Stimulated activated CD4-positive, alpha-beta T cell treated with anti-CD3 and anti-CD28 coated beads, TNF-alpha, amount 100 ng/mL, for 1 hour (primary cell): Measurements from ENCODE around the gene OR10A3.

Experiments
- DNase-seq, 3 donors: peaks; one replicate each; pipeline ENCODE4 v3.0.0-alpha.2; 2020; ENCODE audit warnings: low read depth in 3 of 3, low spot score in 1 of 3

OR10A3 gene

DNA sequence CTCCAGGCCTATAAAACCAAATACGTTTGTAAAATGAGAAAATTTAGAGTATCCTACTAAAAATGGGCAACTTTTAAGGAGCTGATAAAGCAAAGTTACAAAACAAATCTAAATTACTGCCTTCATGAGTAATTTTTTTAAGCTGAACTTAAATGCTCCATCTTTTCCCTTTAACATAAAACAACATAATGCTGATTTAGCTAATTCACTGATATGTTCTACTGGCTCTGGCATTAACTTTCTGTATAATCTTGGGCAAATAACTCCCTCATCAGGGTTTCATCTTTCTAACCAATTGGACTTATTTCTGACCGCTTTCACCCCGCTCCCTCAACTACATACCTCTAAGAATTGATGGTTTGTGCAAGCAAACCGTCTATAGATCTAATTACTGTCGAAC, 362 bp downstream of the OR10A3 start:
- no peak for DNase-seq

GRCh38 chr11:7936615-7937014, 4.9 kb downstream of the OR10A3 start:
- DNase-seq = no peak

DNA sequence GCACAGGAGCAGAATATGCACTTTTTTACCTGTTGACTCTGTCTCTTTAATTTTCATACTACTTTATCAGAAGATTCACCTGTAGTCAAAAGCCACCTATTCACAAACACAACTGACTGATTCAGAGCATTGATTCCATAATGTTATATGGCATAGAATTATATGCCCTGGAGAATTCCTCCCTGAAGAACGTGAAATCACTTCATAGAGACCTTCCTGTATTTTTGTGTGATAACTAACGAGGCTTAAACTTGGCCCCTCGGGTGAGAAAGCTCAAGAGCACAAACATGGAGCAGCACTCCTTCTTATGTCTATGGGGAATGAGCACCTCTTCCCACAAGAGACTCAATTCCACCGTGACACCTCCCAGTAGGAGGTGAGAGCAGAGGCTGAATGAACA, 10.3 kb downstream of the OR10A3 start, which contains the start of gene OR10A6:
TSS of gene OR10A6 (minus strand) at position 101 of the 400 bp plus-strand sequence. CDS start 2,606 bp downstream, outside the sequence.
- DNase-seq = no peak

- no peak for DNase-seq
Observed at GRCh38 chr11:7927635-7928034, 13.9 kb downstream of the OR10A3 start.

DNA sequence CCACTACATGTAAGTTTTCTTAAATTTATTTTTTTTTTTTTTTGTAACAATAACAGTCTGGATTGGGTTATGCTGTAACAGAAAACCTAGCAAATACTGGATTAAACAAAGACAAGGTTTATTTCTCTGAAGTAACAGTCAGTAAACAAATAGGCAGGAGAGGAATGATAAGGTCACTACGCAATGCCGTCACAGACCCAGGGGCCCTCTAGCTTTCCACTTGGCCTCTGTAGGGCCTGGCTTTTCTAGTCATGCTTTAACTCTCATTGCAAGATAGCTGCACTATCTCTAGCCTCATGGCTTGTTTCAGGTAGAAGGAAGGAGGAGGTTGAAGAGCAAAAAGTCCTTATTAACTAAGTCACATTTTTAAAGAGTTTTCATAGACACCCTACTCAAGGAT, 17.0 kb downstream of the OR10A3 start:
- DNase-seq = no peak

DNA sequence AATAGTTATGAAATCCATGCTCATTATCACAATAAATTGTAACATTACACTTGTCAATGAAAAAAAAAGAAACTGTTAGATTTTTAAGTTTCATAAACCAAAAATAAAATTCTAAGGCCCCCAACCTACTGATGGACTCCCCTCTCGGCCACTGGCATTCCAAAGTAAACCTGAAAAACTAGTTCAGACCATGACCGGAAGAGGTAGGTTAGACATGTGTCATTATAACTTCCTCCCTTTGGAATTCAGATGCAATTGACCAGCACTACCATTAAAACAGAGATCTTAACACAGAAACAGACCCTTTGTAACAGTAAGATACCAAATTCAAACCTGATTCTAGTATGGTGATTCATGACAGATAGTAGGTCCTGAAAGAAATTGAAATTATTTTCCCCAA, 23.4 kb downstream of the OR10A3 start:
- DNase-seq = no peak

GRCh38 chr11:7911011-7911410, 30.5 kb downstream of the OR10A3 start:
- no peak for DNase-seq

- no peak for DNase-seq
Observed at GRCh38 chr11:7910286-7910788, 31.2 kb downstream of the OR10A3 start.

- DNase-seq = no peak
Observed at GRCh38 chr11:7909585-7910285, 31.8 kb downstream of the OR10A3 start.

DNA sequence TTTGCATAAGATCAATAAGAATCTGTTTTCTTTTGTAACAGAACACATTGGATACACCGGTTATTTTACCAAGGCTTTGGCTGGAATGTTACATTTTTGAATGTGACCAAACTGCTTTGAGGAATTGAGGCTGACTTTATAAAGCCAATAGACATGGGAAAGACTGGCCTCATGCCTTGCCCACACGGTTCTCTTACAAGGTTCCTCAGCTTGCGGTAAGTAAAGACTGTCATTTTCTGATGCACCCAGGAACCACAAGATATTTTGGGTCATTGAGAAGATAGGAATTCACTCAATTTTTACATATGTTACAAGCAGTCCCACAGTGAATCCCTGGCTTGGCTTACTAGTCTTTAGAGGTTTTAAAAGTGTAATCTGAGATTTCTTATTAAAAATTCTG, 34.4 kb downstream of the OR10A3 start:
- no peak for DNase-seq

DNA sequence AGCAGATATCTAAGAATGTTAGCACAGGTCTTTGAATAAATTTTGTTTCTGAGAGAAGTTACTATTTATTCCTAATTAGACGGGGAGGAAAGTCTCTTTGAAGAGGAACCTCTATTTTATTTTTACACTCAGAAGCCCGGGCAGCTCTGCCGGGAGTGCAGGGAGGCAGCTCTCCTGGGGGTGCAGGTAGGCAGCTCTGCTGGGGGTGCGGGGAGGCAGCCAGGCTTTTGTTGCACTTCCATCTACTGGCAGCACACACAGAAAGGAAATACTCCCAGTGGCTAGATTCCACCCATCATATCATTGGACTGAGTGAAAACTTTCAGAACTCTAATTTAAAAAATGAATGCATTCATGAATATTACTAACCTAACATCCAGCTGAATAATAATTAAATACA, 35.0 kb downstream of the OR10A3 start:
- DNase-seq = no peak

DNA sequence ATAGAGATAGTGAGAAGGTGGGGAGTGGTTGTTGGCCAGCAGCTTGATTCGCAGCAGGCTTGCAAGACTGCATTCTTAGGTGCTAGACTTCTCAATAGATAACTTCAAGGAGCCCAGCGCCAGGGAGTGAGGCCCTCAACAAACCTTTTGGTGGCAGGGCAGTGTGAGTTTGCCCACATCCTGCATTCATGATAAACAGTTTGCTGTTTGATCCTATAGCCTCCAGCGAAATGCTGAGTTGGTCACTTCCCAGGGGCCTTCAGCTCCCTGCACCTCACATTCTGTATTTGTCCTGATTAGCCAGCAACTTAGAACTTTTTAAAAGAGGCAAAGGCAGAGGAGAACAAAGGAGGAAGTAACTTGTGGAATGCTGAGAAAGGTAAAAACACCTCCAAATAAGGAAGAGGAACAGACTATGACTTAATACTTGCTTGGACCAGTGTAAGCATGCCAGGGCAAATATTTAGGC, 35.5 kb downstream of the OR10A3 start:
- no peak for DNase-seq

GRCh38 chr11:7905549-7905948, 36.0 kb downstream of the OR10A3 start:
- no peak for DNase-seq

GRCh38 chr11:7904917-7905316, 36.6 kb downstream of the OR10A3 start:
- DNase-seq = no peak

DNA sequence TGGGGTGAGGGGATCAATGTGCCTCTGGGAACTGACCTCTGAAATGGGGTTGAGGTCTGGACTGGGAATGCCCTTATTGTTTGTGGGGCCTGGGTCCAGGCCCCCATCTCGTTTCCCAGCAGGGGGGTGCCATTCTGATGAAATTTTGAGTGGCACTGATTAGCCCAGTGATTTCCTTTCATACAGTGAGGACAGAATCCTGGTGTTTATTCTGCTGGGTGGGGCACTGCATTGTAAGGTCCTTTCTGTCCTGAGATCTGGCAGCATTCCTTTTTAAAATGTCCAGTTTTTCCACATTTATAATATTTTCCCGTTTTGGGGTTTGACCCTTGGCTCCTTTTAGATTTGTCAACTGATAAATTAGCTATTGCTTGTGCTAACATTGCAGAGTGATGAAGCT, 37.6 kb downstream of the OR10A3 start:
- no peak for DNase-seq

GRCh38 chr11:7901319-7901854, 40.1 kb downstream of the OR10A3 start:
- no peak for DNase-seq

DNA sequence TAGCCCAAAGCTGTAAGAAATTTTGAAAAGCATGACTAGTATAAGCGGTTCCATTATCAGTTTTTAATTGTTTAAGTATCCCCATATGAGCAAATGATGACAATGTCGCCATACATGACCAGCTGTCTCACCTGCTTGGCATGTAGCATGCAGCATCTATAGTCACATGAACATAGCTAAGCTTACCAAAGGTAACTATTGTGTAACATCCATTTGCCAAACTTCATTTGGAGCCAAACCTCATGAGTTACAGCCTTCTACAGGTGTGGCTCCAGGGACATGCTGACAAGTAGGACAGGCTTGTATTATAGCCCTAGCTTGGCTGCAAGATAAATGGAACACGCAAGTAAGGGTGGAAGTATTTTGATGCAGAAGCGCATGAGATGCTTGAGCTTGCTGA, 40.8 kb downstream of the OR10A3 start:
- DNase-seq = no peak

- no peak for DNase-seq
Observed at GRCh38 chr11:7899418-7899817, 42.1 kb downstream of the OR10A3 start.

DNA sequence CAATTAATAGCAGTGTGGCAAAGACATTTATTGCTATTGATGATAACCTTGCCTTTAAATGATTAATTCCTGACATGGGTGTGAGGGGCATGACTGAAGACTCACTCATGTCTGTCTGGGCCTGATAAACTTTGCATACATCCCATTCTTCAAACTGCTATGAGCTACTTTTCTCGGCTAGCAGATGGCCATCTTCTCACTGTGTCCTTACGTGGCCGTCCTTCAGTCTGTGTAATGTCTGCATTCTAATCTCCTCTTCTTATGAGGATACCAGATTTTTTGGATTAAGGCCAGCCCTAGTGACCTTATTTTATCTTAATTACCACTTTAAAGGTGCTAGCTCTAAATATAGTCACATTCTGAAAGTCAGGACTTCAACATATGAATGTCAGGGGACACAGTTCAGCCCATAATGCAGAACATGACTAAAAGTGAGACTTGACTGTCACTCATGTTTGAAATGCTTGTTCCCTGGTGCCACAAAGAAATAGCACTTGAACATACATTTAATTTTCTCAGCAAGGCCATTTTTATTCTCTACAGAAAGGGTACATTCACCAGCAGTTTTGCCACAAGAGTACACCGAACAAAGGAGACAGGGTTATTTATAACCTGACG, 42.7 kb downstream of the OR10A3 start:
- DNase-seq = no peak

DNA sequence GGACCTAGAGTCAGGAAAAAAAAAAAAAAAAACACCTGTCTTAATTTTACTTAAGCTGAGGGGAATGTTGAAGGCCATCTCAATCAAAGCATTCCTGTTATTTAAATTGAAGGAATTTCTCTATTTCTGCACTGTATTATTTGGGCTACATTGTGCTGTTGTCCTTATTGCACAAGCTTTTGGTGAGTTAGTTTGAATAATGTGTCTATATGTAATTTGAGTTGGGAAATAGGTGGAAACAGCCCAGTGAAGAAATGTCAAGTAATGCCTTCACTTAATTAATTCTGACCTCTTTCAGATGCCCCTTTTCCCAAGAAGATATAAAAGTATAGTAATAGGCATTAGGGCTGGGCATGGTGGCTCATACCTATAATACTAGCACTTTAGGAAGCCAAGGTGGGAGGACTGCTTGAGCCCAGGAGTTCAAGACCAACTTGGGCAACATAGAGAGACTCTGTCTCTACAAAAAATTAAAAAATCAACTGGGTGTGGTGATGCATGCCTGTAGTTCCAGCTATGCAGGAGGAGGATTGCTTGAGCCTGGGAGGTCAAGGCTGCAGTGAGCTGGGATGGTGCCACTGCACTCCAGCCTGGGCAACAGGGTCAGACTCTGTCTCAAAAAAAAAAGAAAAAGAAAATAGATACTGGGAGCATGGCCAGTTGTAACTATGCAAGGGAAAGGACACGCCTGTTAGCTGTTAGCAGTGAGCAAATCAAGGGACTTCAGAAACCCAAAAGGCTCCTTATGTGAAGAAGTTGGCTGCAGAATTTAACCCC, 45.3 kb downstream of the OR10A3 start:
- DNase-seq = no peak

GRCh38 chr11:7894251-7894650, 47.3 kb downstream of the OR10A3 start:
- DNase-seq = no peak

DNA sequence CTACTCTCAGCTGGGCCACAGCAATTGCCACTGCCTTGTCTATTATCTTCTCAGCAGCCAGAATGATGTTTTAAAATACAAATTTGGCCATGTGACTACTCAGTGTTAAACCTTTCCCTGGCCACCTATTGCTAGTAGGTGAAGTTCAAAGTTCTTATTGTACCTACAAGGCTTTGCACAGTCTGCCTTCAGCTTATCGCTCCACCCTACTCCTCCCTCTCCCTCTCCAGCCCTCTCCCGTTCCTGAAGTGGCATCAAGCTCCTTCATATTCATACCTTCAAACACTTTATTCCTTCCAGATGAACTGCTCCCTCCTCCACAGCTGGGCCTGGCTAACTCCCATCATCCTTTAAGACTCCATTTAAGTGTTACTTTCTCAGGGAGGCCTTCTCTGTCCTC, 47.7 kb downstream of the OR10A3 start:
- DNase-seq = no peak
